NCI-H1105 treated with DMSO at 0.1 percent for 48 hours (cell line): ENCODE measurements around the gene FLT3.

ENCODE experiments used
- DNase-seq: peaks from one replicate; lab custom pipeline; 2025; lab: John Stamatoyannopoulos, UW

The FLT3 gene

GRCh38 chr13:28001837-28002473 lies 98.4 kb downstream of the FLT3 start:
- no peak for DNase-seq

- DNase-seq = no peak
Observed at GRCh38 chr13:28001049-28001448, 99.3 kb downstream of the FLT3 start.

- no peak for DNase-seq
Observed at GRCh38 chr13:28000567-28000966, 99.8 kb downstream of the FLT3 start.

- no peak for DNase-seq
Observed at GRCh38 chr13:27997904-27998522, 102.4 kb downstream of the FLT3 start.

GRCh38 chr13:27991881-27992280 lies 108.5 kb downstream of the FLT3 start:
- no peak for DNase-seq

GRCh38 chr13:27988520-27988919 lies 111.9 kb downstream of the FLT3 start, which contains the start of gene URAD:
Gene URAD (minus strand): TSS chr13:27988693. CDS start chr13:27988637, 56 bp downstream.
- DNase-seq = no peak

GRCh38 chr13:27985600-27985999 lies 114.8 kb downstream of the FLT3 start:
- no peak for DNase-seq

GRCh38 chr13:27982361-27982760 lies 118.0 kb downstream of the FLT3 start:
- DNase-seq = no peak

GRCh38 chr13:27981006-27981708 lies 119.2 kb downstream of the FLT3 start:
- no peak for DNase-seq

- DNase-seq = no peak
Observed at GRCh38 chr13:27980280-27980998, 119.9 kb downstream of the FLT3 start.

- no peak for DNase-seq
Observed at GRCh38 chr13:27979765-27980279, 120.6 kb downstream of the FLT3 start.

- no peak for DNase-seq
Observed at GRCh38 chr13:27979001-27979643, 121.3 kb downstream of the FLT3 start.

GRCh38 chr13:27978301-27978968 lies 121.9 kb downstream of the FLT3 start:
- DNase-seq = no peak

GRCh38 chr13:27977476-27978300 lies 122.7 kb downstream of the FLT3 start:
- DNase-seq = no peak

- DNase-seq = no peak
Observed at GRCh38 chr13:27976362-27977091, 123.8 kb downstream of the FLT3 start.

- DNase-seq = no peak
Observed at GRCh38 chr13:27975564-27976361, 124.6 kb downstream of the FLT3 start.

GRCh38 chr13:27973961-27974662 lies 126.3 kb downstream of the FLT3 start:
- DNase-seq = no peak

GRCh38 chr13:27973291-27973690 lies 127.1 kb downstream of the FLT3 start:
- no peak for DNase-seq
